Tracheal epithelial cell (primary cell): Measurements from ENCODE around the gene NTS. TPM values are rescaled to one million over a fixed set of nuclear protein-coding genes. Genes with fewer than 3 reads are reported as not detected.

Experiments used
- total RNA-seq: library from RNA; depleted of rRNA; stranded (reverse); fragments of >200 nt; gene quantifications from 2 replicates; pipeline ENCODE4 v1.2.1, GENCODE V29; 2014

NTS gene, protein sequence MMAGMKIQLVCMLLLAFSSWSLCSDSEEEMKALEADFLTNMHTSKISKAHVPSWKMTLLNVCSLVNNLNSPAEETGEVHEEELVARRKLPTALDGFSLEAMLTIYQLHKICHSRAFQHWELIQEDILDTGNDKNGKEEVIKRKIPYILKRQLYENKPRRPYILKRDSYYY
- total RNA-seq: not detected in 2 replicates

DNA sequence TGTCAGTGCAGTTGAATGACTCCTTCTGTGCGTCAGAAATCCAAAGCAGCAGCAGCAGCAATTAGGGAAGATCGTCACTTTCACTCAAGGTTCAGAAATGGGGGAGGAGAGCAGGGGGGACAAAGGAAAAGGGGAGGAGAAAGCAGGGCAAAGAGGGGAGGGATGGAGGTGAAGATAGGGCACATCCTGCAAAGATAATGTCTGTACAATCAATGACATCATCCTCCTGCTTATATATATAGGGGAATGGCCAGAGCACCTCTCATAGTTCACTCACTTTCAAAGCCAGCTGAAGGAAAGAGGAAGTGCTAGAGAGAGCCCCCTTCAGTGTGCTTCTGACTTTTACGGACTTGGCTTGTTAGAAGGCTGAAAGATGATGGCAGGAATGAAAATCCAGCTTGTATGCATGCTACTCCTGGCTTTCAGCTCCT is at the start of gene NTS:
TSS of gene NTS (plus strand) at position 265 of the 431 bp plus-strand sequence. CDS start at position 374, 109 bp downstream.

GRCh38 chr12:85836197-85837090 is 37.7 kb upstream of the NTS start, which contains the start of gene RASSF9:
TSS of gene RASSF9 (minus strand) at chr12:85836409. CDS start at chr12:85836201, 208 bp downstream.

Other genes with a start within 250 kb of the NTS start
- gene RASSF9, start 37.9 kb upstream of the NTS start, total RNA-seq: 2.3 and 2.9 TPM in 2 replicates